ENCODE data around the gene VWA2. TPM values are rescaled to one million over a fixed set of nuclear protein-coding genes. Genes with fewer than 3 reads are reported as not detected.

VWA2 gene
- total RNA-seq, 1 donor from 2014 or later, result 0.08 TPM

GRCh38 chr10:114271075-114271778 is 32.2 kb downstream of the VWA2 start:
- DNase-seq (no peak), ATAC-seq (ENCODE audit: poor library complexity) (no peak)
- intact Hi-C loops (cut with DNase I), result no loop called here

- intact Hi-C loops (cut with DNase I), result no loop called here
- ATAC-seq (ENCODE audit: poor library complexity) (peak; percentile 85), DNase-seq (no peak)
These were observed 32.7 kb downstream of the VWA2 start for GRCh38 chr10:114271779-114272167.

GRCh38 chr10:114272696-114273095 is 33.6 kb downstream of the VWA2 start:
- DNase-seq, result no peak
- no peak for ATAC-seq (ENCODE audit: poor library complexity)
- intact Hi-C loops (cut with DNase I), result no loop called here

GRCh38 chr10:114273910-114274309 is 34.9 kb downstream of the VWA2 start:
- intact Hi-C loops (cut with DNase I), result no loop called here
- DNase-seq (no peak), ATAC-seq (ENCODE audit: poor library complexity) (no peak)

GRCh38 chr10:114274616-114275453 is 35.8 kb downstream of the VWA2 start:
- ATAC-seq (ENCODE audit: poor library complexity) (no peak), DNase-seq (no peak)
- intact Hi-C loops (cut with DNase I), result no loop called here

- ATAC-seq (ENCODE audit: poor library complexity), result no peak
- intact Hi-C loops (cut with DNase I), result no loop called here
- DNase-seq, result no peak
These were observed 37.0 kb downstream of the VWA2 start for GRCh38 chr10:114276066-114276465.

- intact Hi-C loops (cut with DNase I), result no loop called here
- ATAC-seq (ENCODE audit: poor library complexity) (no peak), DNase-seq (no peak)
These were observed 37.6 kb downstream of the VWA2 start for GRCh38 chr10:114276671-114277070.

GRCh38 chr10:114278140-114278883 is 39.3 kb downstream of the VWA2 start:
- ATAC-seq (ENCODE audit: poor library complexity), result no peak
- intact Hi-C loops (cut with DNase I), result no loop called here
- DNase-seq, result no peak

GRCh38 chr10:114278884-114279191 is 39.8 kb downstream of the VWA2 start:
- intact Hi-C loops (cut with DNase I), result no loop called here
- ATAC-seq (ENCODE audit: poor library complexity) (no peak), DNase-seq (no peak)

- no peak for ATAC-seq (ENCODE audit: poor library complexity)
- DNase-seq, result no peak
- intact Hi-C loops (cut with DNase I), result no loop called here
These were observed 40.2 kb downstream of the VWA2 start for GRCh38 chr10:114279289-114279688.

GRCh38 chr10:114279901-114280644 is 41.0 kb downstream of the VWA2 start:
- intact Hi-C loops (cut with DNase I), result no loop called here
- ATAC-seq (ENCODE audit: poor library complexity), result no peak
- DNase-seq, result no peak

GRCh38 chr10:114281006-114281405 is 42.0 kb downstream of the VWA2 start:
- DNase-seq (no peak), ATAC-seq (ENCODE audit: poor library complexity) (no peak)
- intact Hi-C loops (cut with DNase I), result no loop called here

- intact Hi-C loops (cut with DNase I), result no loop called here
- ATAC-seq (ENCODE audit: poor library complexity) (no peak), DNase-seq (no peak)
These were observed 42.4 kb downstream of the VWA2 start for GRCh38 chr10:114281461-114281860.

- intact Hi-C loops (cut with DNase I), result no loop called here
- ATAC-seq (ENCODE audit: poor library complexity) (no peak), DNase-seq (no peak)
These were observed 43.5 kb downstream of the VWA2 start for GRCh38 chr10:114282526-114282925.

- ATAC-seq (ENCODE audit: poor library complexity) (no peak), DNase-seq (no peak)
- intact Hi-C loops (cut with DNase I), result no loop called here
These were observed 44.0 kb downstream of the VWA2 start for GRCh38 chr10:114283091-114283490.

- no peak for DNase-seq
- intact Hi-C loops (cut with DNase I), result no loop called here
- peak; percentile 42 for ATAC-seq (ENCODE audit: poor library complexity)
These were observed 44.6 kb downstream of the VWA2 start for GRCh38 chr10:114283535-114284234.

- intact Hi-C loops (cut with DNase I), result no loop called here
- no peak for DNase-seq
- peak; percentile 20 for ATAC-seq (ENCODE audit: poor library complexity)
These were observed 45.5 kb downstream of the VWA2 start for GRCh38 chr10:114284346-114285071.

- DNase-seq, result no peak
- intact Hi-C loops (cut with DNase I), result no loop called here
- no peak for ATAC-seq (ENCODE audit: poor library complexity)
These were observed 46.9 kb downstream of the VWA2 start for GRCh38 chr10:114285961-114286441.
